CD4-positive, alpha-beta T cell treated with Interleukin-4 for 1 hour (primary cell): ENCODE measurements around the gene PSG2.
"Not testable (repeated sequence)": the region's sequence is repeated elsewhere in the genome, so short reads cannot be mapped to it uniquely, and the experiment has no call there.

ENCODE experiments used
- DNase-seq, 2 donors: peaks; one replicate each; pipeline ENCODE4 v3.0.0-alpha.2; 2020 to 2022

PSG2 gene

DNA sequence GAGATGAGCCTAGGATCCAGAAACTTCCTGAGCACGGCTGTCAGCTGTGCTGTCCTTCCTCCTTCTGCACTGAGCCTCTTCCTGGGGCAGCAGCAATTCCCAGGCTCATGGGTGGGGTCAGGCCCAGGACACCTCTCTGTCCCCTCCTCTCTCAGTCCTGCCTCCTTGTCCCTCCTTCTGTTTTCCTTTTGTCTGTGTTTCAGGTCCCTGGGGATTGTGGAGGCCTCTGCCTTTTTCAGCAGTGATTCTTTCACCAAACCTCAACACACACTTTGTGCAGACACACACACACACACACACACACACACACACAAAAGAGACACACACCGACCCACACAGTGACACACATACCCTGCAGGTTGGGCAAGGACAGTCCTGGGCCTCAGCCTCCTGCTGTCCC, at the start of gene PSG2:
Gene PSG2, minus strand, starts transcription at position 101 of the 400 bp plus-strand sequence. CDS start 132 bp downstream, outside the sequence.
- not testable (repeated sequence) for DNase-seq

DNA sequence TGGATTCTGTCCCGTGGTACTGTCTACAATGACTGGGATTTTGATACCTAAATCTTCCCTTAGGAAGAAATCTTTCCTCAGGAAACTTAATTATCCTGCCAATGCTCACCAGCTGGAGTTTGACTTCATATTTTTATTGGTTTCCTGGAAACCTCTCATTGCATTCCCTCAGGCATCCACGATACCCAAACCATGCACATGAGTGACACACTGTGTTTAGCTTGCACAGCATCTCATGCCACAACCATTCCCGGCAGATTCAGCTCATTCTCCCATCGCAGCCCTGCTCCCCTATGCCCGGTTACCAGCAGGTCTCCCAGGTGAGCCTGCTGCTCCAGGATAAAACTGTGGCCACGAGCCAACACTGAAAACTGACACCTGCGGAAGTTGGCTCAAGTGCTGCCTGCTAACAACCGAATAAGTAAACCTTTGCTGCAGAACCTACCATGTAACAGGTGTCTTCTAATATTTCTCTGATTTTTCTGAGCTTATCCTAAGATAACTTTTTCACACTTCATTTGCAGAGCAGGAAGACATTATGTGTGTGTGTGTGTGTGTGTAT, 48.9 kb upstream of the PSG2 start:
- DNase-seq = not testable (repeated sequence)

DNA sequence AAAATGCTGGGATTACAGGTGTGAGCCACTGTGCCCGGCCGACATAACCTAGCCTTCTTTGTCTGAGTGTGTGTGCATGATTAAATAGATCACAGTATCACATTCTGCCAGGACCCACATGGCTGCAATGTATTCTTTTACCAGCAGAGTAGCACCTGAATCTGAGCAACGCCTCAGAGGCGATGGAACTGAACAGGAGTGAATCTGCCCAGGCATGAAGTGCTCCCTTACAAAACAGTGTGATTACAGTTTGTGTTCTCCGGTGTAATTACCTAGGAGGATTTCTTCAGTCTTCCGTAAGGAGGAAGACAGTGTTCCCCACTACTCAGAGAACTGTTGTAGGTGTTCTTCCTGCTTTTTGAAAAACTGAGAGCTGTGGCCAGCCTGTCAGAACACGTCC, 46.7 kb upstream of the PSG2 start:
- DNase-seq = not testable (repeated sequence)

GRCh38 chr19:43127336-43127735, 44.8 kb upstream of the PSG2 start:
- not testable (repeated sequence) for DNase-seq

DNA sequence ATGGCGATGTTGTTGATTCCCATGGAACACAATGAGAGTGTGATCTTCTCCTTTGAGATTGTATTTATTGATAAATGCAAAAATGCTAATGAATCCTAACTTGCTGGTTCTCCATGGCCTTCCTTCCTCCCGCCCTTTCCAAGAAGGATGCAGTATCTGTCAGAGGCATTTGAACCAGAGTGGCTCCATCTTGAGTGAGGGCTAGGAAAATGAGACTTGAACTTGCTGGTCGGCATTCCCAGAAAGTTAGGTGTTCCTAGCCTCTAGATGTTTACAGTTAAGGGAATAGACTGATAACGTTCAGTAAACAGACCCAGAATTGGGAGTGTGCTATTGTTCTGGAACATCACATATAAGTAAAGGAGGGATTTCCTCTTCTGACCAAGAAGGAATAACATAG, 44.2 kb upstream of the PSG2 start:
- no peak for DNase-seq

DNA sequence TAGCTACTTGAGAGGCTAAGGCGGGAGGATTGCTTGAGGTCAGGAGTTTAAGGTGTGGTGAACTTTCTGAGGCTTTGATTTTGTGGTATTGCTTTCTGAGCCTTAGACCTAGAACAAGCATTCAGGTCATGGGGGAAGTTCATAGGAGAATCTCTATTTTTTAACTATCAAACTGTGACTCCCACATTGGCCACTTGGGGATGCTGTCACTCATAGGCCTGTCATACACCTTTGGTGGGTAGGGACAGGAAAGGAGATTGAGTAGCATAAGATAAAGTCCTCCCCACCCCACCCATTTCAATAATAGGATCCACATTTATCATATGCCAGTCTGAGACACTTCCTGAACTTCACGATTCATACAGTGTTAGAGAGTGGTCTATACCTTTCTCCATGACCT, 41.9 kb upstream of the PSG2 start:
- DNase-seq = no peak

DNA sequence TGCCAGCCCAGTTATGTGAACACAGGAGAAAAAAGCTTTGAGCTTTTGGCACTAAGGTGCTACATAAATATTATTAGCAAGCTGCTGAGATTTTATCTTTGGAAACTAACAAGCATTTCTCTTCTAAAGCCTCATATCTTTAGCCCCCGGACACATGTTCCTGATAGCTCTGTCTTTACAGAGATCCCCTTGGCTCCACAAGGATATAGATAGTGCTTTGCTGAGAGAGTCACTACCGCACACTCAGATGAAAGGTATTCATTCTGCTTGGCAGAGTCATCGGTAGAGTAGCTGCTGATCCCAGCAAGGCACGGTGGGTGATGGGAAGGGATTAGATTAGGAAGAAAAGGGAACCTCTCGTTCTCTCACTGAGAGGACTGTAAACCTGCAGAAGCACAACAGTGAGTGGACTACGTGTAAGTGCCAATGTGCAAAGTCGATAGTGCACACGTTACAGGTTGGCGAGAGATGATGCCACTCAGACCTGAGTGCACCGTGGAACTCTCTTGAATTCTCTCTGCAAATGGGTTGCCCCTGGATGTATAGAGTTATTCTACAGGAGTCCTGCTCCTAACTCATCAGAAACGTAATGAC, 38.0 kb upstream of the PSG2 start:
- DNase-seq = not testable (repeated sequence)

DNA sequence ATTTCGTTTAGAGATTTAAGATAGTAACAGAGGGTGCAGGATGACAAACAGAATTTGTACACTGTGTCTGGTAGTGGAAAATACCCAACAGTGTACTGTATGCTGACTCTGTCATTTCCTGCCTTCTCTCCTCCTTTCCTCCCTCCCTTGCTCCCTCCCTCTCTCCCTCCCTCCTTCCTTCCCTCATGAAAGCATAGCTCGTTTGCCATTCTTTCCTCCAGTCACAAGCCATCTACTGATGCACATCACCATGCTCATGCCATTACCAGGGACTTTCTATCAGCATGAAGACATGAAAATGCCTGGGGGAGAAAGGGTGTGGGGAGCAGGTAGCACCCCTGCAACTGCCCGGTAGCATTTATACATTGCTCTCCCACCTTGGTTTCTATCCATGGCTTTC, 37.0 kb upstream of the PSG2 start:
- not testable (repeated sequence) for DNase-seq

DNA sequence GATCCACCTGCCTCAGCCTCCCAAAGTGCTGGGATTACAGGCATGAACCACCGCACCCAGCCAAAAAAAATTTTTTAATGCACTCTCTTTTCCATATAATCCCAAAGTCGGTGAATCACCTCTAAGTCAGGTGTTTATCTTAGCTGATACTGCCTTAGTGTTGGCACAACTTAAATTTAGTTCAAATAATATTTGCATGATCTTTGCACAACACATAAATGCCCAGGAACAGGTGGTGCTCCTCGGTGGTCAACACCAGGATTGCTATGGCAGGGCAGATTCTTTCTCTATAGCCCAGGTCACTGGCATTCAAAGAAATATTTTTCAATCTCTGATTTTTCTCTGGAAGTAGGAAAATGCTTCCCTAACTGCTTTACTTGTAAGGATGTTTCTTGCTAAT, 33.9 kb upstream of the PSG2 start:
- not testable (repeated sequence) for DNase-seq

DNA sequence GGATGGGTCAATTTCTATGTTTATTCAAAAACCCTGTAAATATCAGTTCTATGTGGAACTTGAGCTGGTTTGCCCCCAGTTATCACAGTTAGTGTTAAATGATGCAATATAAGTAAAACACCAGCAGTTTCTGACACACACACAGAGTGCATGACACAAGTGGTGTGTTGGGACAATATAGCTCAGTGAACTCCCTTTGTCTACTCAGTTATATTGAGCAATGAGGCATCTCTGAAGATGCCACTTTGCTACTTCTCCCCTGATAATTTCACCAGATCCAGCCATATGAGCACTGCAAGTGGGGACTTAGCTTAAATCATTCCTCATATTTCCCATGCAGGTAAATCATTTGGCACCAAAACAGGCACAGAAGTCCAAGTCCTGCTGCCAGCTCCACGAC, 33.0 kb upstream of the PSG2 start:
- not testable (repeated sequence) for DNase-seq

GRCh38 chr19:43115064-43115463, 32.6 kb upstream of the PSG2 start:
- DNase-seq = not testable (repeated sequence)

- DNase-seq = not testable (repeated sequence)
These were observed 32.1 kb upstream of the PSG2 start for GRCh38 chr19:43114626-43115025.

DNA sequence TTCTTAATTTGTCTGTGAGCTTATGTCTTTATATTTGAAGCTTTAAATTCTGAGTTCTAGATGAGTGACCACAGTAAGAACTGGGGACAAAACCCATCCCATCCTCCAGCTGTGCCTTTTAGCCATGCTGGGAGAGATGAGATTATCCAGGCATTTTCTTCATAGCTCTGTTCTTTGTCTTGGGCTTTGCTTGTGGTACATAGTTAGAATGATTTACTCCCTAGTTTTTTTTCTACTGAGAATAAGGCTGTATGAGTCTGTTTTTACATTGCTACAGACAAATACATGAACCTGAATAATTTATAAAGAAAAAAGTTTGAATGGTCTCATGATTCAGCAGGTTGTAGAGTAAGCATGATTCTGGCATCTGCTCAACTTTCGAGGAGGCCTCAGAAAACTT, 24.9 kb upstream of the PSG2 start:
- DNase-seq = not testable (repeated sequence)

DNA sequence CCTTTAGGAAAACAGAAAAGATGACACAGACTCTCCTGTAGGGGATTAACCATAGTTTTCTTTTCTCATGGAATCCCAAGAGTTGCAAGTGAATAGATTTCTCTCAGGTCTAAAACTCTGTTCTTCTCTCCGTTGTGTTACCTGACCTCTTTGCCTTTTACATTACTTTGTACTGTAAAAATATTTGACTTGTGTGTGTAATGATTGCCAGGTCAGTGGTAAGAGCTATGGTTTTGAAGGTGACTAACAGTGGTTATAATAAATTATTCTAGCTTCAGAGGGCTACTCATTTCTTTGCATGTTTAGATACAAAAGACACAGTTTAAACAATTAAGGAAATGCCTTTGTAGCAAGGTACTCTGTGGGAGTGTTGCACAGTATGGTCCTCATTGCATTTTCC, 23.0 kb upstream of the PSG2 start:
- no peak for DNase-seq

GRCh38 chr19:43104215-43104850, 21.8 kb upstream of the PSG2 start:
- DNase-seq = not testable (repeated sequence)

GRCh38 chr19:43101950-43102349, 19.4 kb upstream of the PSG2 start:
- no peak for DNase-seq

GRCh38 chr19:43098416-43098815, 15.9 kb upstream of the PSG2 start:
- not testable (repeated sequence) for DNase-seq

DNA sequence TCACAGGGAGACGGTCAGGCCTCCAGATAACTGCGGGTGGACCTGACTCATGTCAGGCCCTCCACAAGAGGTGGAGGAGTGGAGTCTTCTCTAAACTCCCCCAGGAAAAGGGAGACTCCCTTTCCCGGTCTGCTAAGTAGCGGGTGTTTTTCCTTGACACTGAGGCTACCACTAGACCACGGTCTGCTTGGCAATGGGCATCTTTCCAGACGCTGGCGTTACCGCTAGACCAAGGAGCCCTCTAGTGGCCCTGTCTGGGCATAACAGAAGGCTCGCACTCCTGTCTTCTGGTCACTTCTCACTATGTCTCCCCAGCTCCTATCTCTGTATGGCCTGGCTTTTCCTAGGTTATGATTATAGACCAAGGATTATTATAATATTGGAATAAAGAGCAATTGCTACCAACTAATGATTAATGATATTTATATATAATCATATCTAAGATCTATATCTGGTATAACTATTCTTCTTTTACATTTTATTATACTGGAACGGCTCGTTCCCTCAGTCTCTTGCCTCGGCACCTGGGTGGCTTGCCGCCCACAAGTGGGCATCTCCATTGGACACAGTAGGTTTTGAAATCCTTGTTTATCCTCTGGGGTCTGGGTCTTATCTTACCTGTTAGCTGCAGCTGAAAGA, 5.3 kb upstream of the PSG2 start:
- not testable (repeated sequence) for DNase-seq

- DNase-seq = not testable (repeated sequence)
These were observed 3.5 kb upstream of the PSG2 start for GRCh38 chr19:43085796-43086530.

- peak in 1 of 2 donors; percentile 1 for DNase-seq
These were observed 1.8 kb upstream of the PSG2 start for GRCh38 chr19:43084196-43084832.

- DNase-seq = not testable (repeated sequence)
These were observed 1.2 kb upstream of the PSG2 start for GRCh38 chr19:43083721-43084120.

- DNase-seq = no peak
These were observed 4.2 kb downstream of the PSG2 start for GRCh38 chr19:43078311-43078710.

DNA sequence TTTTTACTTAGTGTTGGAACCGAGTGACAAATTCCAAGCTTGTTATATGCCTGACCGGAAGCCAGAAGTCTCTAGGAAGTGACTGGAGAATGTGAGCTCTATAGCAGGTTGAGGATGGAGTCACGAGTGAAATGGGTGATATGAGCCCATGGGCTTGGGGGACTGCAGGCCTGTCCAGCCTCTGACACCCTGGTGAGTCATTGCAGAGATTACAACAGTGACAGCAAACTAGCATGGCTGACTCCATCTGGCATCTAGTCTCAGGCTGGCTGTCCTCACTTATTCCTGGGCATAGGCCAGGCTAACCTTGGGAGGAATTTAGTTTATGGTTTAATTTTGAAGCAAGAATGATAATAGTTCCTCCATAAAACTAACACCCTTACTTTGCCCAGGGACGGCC, 4.6 kb downstream of the PSG2 start:
- DNase-seq = not testable (repeated sequence)
